Upper lobe of right lung (tissue), 1 donor: ENCODE results near the gene CPEB2. TPM values are rescaled to one million over a fixed set of nuclear protein-coding genes. Genes with fewer than 3 reads are reported as not detected.

Experiments
- ATAC-seq: fragments of 200-7000 bp; cut with Tn5 transposase; one replicate; pipeline ENCODE4 v1.9.1; 2020; ENCODE audit warnings: mild to moderate bottlenecking, moderate library complexity
- DNase-seq: peaks from one replicate; pipeline ENCODE4 v3.0.0-alpha.2; 2020
- H3K27ac ChIP-seq: fragments of 200-600 bp; one replicate; pipeline ENCODE4 v1.8.0; 2022
- H3K27me3 ChIP-seq: fragments of 200-600 bp; one replicate; pipeline ENCODE4 v1.8.0; 2022; ENCODE audit warnings: mild to moderate bottlenecking
- H3K36me3 ChIP-seq: fragments of 200-600 bp; one replicate; pipeline ENCODE4 v1.8.0; 2022
- H3K4me1 ChIP-seq: fragments of 200-600 bp; one replicate; pipeline ENCODE4 v1.8.0; 2022
- H3K4me3 ChIP-seq: fragments of 200-600 bp; one replicate; pipeline ENCODE4 v1.8.0; 2022; ENCODE audit warnings: mild to moderate bottlenecking
- H3K9me3 ChIP-seq: fragments of 200-600 bp; one replicate; pipeline ENCODE4 v1.8.0; 2022
- CTCF ChIP-seq: fragments of 200-600 bp; IDR thresholded peaks from one replicate; pipeline ENCODE4 v1.8.0; 2022; ENCODE audit warnings: antibody characterized with exemption
- intact Hi-C: fragments of 100-400 bp; cut with DNase I; formaldehyde crosslinking; loops from one replicate; pipeline ENCODE4 v1.11.0; 2022
- total RNA-seq: library from RNA; stranded (reverse); fragmentation: NEBNext Ultra II Directional; extraction: Animal tissue kit (Norgen Biotek cat#: 25700); gene quantifications from one replicate; pipeline ENCODE4 v1.2.1, GENCODE V29; 2021
- donor health status: DM: no; HTN: yes; CAD: no; lungs with severe emphysema.

CPEB2 gene
- total RNA-seq, 1 donor from 2014 or later: 25.6 TPM

DNA sequence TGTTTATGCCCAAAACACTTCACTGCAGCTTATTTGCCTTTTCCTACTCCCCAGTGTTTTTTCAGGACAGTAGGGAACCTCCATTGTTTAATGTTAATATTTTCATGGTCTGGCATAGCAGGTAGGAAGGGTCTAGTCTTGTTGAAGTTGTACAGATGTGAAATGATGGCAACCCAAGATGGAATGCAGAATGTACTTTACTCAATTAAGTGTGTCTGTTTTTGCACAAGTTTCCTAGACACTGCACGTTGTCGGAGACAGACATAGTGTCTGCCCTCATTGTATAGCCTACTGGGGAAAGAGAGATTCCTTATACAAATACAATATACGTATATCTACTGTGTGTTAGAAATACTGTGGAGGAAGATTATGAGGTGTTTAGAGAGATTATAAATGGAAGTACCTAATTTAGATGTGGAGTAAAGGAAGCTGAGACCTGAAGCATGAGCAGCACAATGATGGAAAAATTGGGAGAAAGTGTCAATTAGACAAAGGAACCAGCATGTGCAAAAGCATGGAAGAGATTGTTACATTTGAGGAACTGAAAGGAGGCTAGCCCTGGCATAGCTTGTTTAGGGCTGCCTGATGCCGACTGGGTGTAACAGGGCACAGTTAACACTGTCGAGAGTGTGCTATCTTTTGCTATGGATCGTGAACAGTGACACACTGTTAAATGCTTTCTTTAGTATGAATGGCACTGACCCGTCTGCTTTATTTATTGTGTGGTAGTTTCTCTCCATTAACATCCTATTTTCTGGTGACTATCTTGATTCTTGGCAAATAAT, 18.4 kb downstream of the CPEB2 start:
- ATAC-seq (peak; percentile 57), DNase-seq (no peak)
- intact Hi-C loops: no loop called here
- Histone ChIP-seq H3K9me3 (no peaks in the 10 kb centered on the region), H3K27me3 (no peaks in the 10 kb centered on the region), H3K36me3 (peaks cover 35% of the 10 kb centered on the region), H3K4me3 (no peak overlapping the region), H3K4me1 (peaks cover 8% of the 10 kb centered on the region), H3K27ac (no peak overlapping the region)
- TF ChIP-seq CTCF: no peak

GRCh38 chr4:15021311-15021710, 19.0 kb downstream of the CPEB2 start:
- ATAC-seq (no peak), DNase-seq (no peak)
- TF ChIP-seq CTCF: no peak
- intact Hi-C loops: no loop called here
- Histone ChIP-seq H3K27me3 (no peaks in the 10 kb centered on the region), H3K27ac (no peak overlapping the region), H3K36me3 (peaks cover 29% of the 10 kb centered on the region), H3K4me3 (no peak overlapping the region), H3K9me3 (no peaks in the 10 kb centered on the region), H3K4me1 (peaks cover 8% of the 10 kb centered on the region)

DNA sequence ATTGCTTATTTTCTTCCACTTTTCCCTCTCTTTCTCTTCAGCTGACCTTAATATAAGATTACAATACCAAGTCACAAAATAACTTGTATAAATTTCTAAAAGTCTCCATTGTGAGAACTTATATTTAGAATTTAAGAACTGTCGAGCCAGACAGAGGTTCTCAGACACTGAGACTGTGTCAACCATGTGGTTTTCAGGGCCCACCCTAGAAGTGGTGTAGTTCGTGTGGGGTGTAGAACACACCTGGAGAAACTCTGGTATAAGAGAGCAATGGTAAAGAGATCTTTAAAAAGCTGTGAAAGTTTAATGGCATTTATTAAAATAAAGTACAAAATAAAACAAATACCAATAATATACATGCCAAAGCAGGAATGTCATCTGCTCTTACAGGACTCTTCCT, 19.7 kb downstream of the CPEB2 start:
- Histone ChIP-seq H3K4me3 (no peak overlapping the region), H3K9me3 (no peaks in the 10 kb centered on the region), H3K27me3 (no peaks in the 10 kb centered on the region)

GRCh38 chr4:15024386-15024785, 22.1 kb downstream of the CPEB2 start:
- Histone ChIP-seq H3K4me3 (no peak overlapping the region), H3K27ac (no peak overlapping the region), H3K27me3 (no peaks in the 10 kb centered on the region), H3K36me3 (peaks cover under 1% of the 10 kb centered on the region), H3K9me3 (no peaks in the 10 kb centered on the region), H3K4me1 (peaks cover 8% of the 10 kb centered on the region)
- no peak for DNase-seq
- no peak for ATAC-seq
- TF ChIP-seq CTCF: no peak
- intact Hi-C loops: no loop called here

More for the DNA sequence above, 19.7 kb downstream of the CPEB2 start:
- Histone ChIP-seq H3K27ac (no peak overlapping the region), H3K36me3 (peaks cover 23% of the 10 kb centered on the region), H3K4me1 (peaks cover 8% of the 10 kb centered on the region)
- DNase-seq (no peak), ATAC-seq (no peak)
- intact Hi-C loops: no loop called here
- TF ChIP-seq CTCF: no peak

DNA sequence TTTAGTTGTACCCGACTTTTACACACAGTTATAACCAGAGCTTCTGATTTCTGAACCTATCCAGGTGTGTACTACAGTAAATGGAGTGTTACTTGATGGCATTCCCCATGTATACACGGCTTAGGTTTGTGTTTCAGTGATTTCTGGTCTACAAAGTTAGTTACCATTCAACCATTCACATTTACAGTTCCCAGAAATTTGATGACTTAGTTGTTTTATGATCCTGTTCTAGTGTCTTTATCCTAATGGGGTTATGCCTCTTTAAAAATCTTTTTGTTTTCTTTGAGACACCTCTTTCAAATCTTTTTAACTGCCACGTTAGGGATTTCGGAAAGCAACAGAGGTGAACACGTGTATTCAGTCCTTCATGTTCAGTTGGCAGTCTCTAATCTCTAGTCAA, 23.4 kb downstream of the CPEB2 start:
- ATAC-seq: no peak
- Histone ChIP-seq H3K4me1 (peaks cover 14% of the 10 kb centered on the region), H3K27ac (no peak overlapping the region), H3K36me3 (no peaks in the 10 kb centered on the region), H3K9me3 (no peaks in the 10 kb centered on the region), H3K4me3 (no peak overlapping the region), H3K27me3 (no peaks in the 10 kb centered on the region)
- no peak for DNase-seq
- intact Hi-C loops: no loop called here
- TF ChIP-seq CTCF: no peak
